ENCODE data around the gene TM9SF2. TPM values are rescaled to one million over a fixed set of nuclear protein-coding genes. Genes with fewer than 3 reads are reported as not detected.

The TM9SF2 gene
- total and polyA plus RNA-seq, 9 of the 15 experiments (the other 6 are each of a cell fraction or from before 2014, with no cell fraction given): 23.3 to 83.2 (median 55.1) TPM

- no peaks in the 10 kb centered on the region for H3K9me1 ChIP-seq (ENCODE audit: control insufficient read depth, insufficient read depth, low read length)
- H3K4me3 ChIP-seq: no peak overlapping the region
- H3K4me2 ChIP-seq (ENCODE audit: insufficient read depth, low read length): no peak overlapping the region
- H3K4me1 ChIP-seq (replicated peaks in 1 of 2; ENCODE audit: control insufficient read depth in 2 of 2, insufficient read depth in 2 of 2, low read length in 2 of 2): no peaks in the 10 kb centered on the region
- 95% methylated on average over 7 of the region's 7 CpGs for WGBS (ENCODE audit: insufficient coverage, low coverage, missing lambda C conversion rate)
- ChIA-PET POLR2A (no interaction called here), CTCF (ENCODE audit: low intra/inter-chr PET ratio) (no interaction called here)
- peaks cover 85% of the 10 kb centered on the region for H3K36me3 ChIP-seq (ENCODE audit: control insufficient read depth, insufficient read depth, low read length)
- TF ChIP-seq MXI1 (IDR thresholded peaks at IDR 0.05; ENCODE audit: low read depth, low read length): no peak
- H3K79me2 ChIP-seq (ENCODE audit: control insufficient read depth, insufficient read depth, low read length): no peaks in the 10 kb centered on the region
- H2AFZ ChIP-seq (ENCODE audit: low read depth, low read length): no peak overlapping the region
- in situ Hi-C loops (cut with MboI): no loop called here
- intact Hi-C loops (cut with micrococcal nuclease): no loop called here
- FAIRE-seq (no peak), DNase-seq (ENCODE audit: extremely low read depth in 1 of 4, low spot score in 3 of 4) (no peak), ATAC-seq (no peak)
- H3K27ac ChIP-seq (ENCODE audit: extremely low read depth, low read depth, low read length): no peak overlapping the region
- no peaks in the 10 kb centered on the region for H4K20me1 ChIP-seq (replicated peaks; ENCODE audit: control insufficient read depth, insufficient read depth, low read length)
- no TSS peak for BruUV-seq (replicated peaks)
- H3K27me3 ChIP-seq (ENCODE audit: control insufficient read depth in 2 of 2, insufficient read depth in 2 of 2, low read length in 2 of 2): no peaks in the 10 kb centered on the region
- H3K9ac ChIP-seq (ENCODE audit: insufficient read depth in 1 of 2, low read depth in 2 of 2, low read length in 2 of 2): no peak overlapping the region
- H3K9me3 ChIP-seq (replicated peaks; ENCODE audit: control insufficient read depth, insufficient read depth, low read depth, low read length): no peaks in the 10 kb centered on the region
Measured at GRCh38 chr13:99546878-99547277, 45.6 kb downstream of the TM9SF2 start.

DNA sequence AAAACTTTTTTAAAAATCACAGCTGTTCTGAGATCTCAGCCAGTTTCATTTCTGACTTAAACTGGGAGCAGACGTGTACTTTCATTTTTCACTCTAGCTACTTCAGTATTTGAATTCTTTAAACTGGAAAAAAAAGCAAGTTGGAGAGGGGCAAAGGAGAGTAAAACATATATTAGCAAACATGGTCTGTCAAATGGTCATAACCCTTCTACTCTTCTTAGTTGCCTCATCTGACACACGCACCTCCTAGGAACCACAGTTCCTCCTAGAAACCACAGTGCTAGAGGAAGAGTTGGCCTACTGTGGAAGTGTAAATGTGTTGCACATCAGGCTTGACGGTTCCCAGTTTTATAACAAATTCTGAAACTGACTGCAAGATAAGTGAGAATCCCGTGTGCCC is 47.2 kb downstream of the TM9SF2 start:
- POLR2A ChIA-PET: no interaction called here
- H3K4me3 ChIP-seq: no peak overlapping the region
- peaks cover 84% of the 10 kb centered on the region for H3K36me3 ChIP-seq (ENCODE audit: control insufficient read depth, insufficient read depth, low read length)
- in situ Hi-C loops (cut with MboI) (no loop called here), intact Hi-C loops (cut with micrococcal nuclease) (no loop called here)
- no peaks in the 10 kb centered on the region for H3K4me1 ChIP-seq (replicated peaks in 1 of 2; ENCODE audit: control insufficient read depth in 2 of 2, insufficient read depth in 2 of 2, low read length in 2 of 2)
- no peak overlapping the region for H3K9ac ChIP-seq (ENCODE audit: insufficient read depth in 1 of 2, low read depth in 2 of 2, low read length in 2 of 2)
- FAIRE-seq (no peak), DNase-seq (ENCODE audit: extremely low read depth in 1 of 4, low spot score in 3 of 4) (no peak), ATAC-seq (no peak)
- H3K79me2 ChIP-seq (ENCODE audit: control insufficient read depth, insufficient read depth, low read length): no peaks in the 10 kb centered on the region
- TF ChIP-seq HLTF (IDR thresholded peaks at IDR 0.05) (no peak), CREM (IDR thresholded peaks at IDR 0.05; ENCODE audit: low read depth) (no peak), CEBPB (tag; IDR thresholded peaks at IDR 0.05) (no peak), JUN (IDR thresholded peaks at IDR 0.05; ENCODE audit: borderline replicate concordance, low read depth, low read length) (no peak), JUN (CRISPR knock-in tag; IDR thresholded peaks at IDR 0.05; ENCODE audit: borderline replicate concordance) (no peak), TFE3 (CRISPR knock-in tag; IDR thresholded peaks at IDR 0.05) (no peak)
- TF ChIP-seq, protein P1, sequence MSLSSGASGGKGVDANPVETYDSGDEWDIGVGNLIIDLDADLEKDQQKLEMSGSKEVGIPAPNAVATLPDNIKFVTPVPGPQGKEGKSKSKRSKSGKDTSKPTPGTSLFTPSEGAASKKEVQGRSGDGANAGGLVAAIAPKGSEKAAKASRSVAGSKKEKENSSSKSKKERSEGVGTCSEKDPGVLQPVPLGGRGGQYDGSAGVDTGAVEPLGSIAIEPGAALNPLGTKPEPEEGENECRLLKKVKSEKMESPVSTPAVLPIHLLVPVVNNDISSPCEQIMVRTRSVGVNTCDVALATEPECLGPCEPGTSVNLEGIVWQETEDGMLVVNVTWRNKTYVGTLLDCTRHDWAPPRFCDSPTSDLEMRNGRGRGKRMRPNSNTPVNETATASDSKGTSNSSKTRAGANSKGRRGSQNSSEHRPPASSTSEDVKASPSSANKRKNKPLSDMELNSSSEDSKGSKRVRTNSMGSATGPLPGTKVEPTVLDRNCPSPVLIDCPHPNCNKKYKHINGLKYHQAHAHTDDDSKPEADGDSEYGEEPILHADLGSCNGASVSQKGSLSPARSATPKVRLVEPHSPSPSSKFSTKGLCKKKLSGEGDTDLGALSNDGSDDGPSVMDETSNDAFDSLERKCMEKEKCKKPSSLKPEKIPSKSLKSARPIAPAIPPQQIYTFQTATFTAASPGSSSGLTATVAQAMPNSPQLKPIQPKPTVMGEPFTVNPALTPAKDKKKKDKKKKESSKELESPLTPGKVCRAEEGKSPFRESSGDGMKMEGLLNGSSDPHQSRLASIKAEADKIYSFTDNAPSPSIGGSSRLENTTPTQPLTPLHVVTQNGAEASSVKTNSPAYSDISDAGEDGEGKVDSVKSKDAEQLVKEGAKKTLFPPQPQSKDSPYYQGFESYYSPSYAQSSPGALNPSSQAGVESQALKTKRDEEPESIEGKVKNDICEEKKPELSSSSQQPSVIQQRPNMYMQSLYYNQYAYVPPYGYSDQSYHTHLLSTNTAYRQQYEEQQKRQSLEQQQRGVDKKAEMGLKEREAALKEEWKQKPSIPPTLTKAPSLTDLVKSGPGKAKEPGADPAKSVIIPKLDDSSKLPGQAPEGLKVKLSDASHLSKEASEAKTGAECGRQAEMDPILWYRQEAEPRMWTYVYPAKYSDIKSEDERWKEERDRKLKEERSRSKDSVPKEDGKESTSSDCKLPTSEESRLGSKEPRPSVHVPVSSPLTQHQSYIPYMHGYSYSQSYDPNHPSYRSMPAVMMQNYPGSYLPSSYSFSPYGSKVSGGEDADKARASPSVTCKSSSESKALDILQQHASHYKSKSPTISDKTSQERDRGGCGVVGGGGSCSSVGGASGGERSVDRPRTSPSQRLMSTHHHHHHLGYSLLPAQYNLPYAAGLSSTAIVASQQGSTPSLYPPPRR (CRISPR knock-in tag; IDR thresholded peaks at IDR 0.05; ENCODE audit: borderline replicate concordance): no peak
- H2AFZ ChIP-seq (ENCODE audit: low read depth, low read length): no peak overlapping the region
- WGBS (ENCODE audit: insufficient coverage, low coverage, missing lambda C conversion rate): 90% methylated on average over 3 of the region's 4 CpGs
- H3K4me2 ChIP-seq (ENCODE audit: insufficient read depth, low read length): no peak overlapping the region
- no peak overlapping the region for H3K27ac ChIP-seq (ENCODE audit: extremely low read depth, low read depth, low read length)
- no peaks in the 10 kb centered on the region for H3K9me3 ChIP-seq (replicated peaks; ENCODE audit: control insufficient read depth, insufficient read depth, low read depth, low read length)
- H4K20me1 ChIP-seq (replicated peaks; ENCODE audit: control insufficient read depth, insufficient read depth, low read length): no peaks in the 10 kb centered on the region
- BruUV-seq (replicated peaks): no TSS peak
- no peaks in the 10 kb centered on the region for H3K27me3 ChIP-seq (ENCODE audit: control insufficient read depth in 2 of 2, insufficient read depth in 2 of 2, low read length in 2 of 2)
- no peaks in the 10 kb centered on the region for H3K9me1 ChIP-seq (ENCODE audit: control insufficient read depth, insufficient read depth, low read length)
- CTCF ChIA-PET (ENCODE audit: low intra/inter-chr PET ratio): no interaction called here
